GM06990 (cell line): ENCODE data around the gene BSND.

Experiments
- DNase-seq: peaks from one replicate; pipeline ENCODE4 v3.0.0-alpha.2; 2011; ENCODE audit not compliant: insufficient read length; ENCODE audit errors: extremely low read depth
- H3K27me3 ChIP-seq: replicated peaks from 2 replicates; pipeline ENCODE4 v1.6.0; 2011; ENCODE audit warnings: low read length; ENCODE audit not compliant: control insufficient read depth, insufficient read depth
- H3K36me3 ChIP-seq: 2 replicates; pipeline ENCODE4 v1.5.1; 2011; ENCODE audit warnings: low read length; ENCODE audit not compliant: control insufficient read depth, insufficient read depth
- H3K4me3 ChIP-seq: replicated peaks from 2 replicates; pipeline ENCODE4 v1.5.1; 2011; ENCODE audit warnings: low read depth, mild to moderate bottlenecking, control low read depth, low read length
- CTCF ChIP-seq: IDR thresholded peaks from 2 replicates; pipeline ENCODE4 v1.5.1; 2011; ENCODE audit warnings: low read length, control low read depth, mild to moderate bottlenecking, inconsistent platforms; ENCODE audit not compliant: insufficient read depth, poor library complexity, severe bottlenecking

The BSND gene

GRCh38 chr1:54952950-54953718 lies 45.6 kb upstream of the BSND start:
- DNase-seq: no peak
- H3K4me3 ChIP-seq: no peak overlapping the region
- H3K36me3 ChIP-seq: no peaks in the 10 kb centered on the region
- H3K27me3 ChIP-seq: no peaks in the 10 kb centered on the region
- TF ChIP-seq CTCF: no peak

- H3K36me3 ChIP-seq: no peaks in the 10 kb centered on the region
- no peak for DNase-seq
- no peaks in the 10 kb centered on the region for H3K27me3 ChIP-seq
- TF ChIP-seq CTCF: no peak
- no peak overlapping the region for H3K4me3 ChIP-seq
Measured at GRCh38 chr1:54953846-54954245, 44.9 kb upstream of the BSND start.

GRCh38 chr1:54955359-54955758 lies 43.4 kb upstream of the BSND start:
- DNase-seq: no peak
- Histone ChIP-seq H3K27me3 (no peaks in the 10 kb centered on the region), H3K4me3 (no peak overlapping the region), H3K36me3 (no peaks in the 10 kb centered on the region)
- no peak for TF ChIP-seq CTCF

GRCh38 chr1:54956726-54957125 lies 42.0 kb upstream of the BSND start:
- TF ChIP-seq CTCF: no peak
- DNase-seq: no peak
- no peaks in the 10 kb centered on the region for H3K36me3 ChIP-seq
- H3K4me3 ChIP-seq: no peak overlapping the region
- H3K27me3 ChIP-seq: no peaks in the 10 kb centered on the region

GRCh38 chr1:54959241-54959640 lies 39.5 kb upstream of the BSND start:
- DNase-seq: no peak
- Histone ChIP-seq H3K27me3 (no peaks in the 10 kb centered on the region), H3K36me3 (no peaks in the 10 kb centered on the region), H3K4me3 (no peak overlapping the region)
- no peak for TF ChIP-seq CTCF
